GM23338 (cell line): Measurements from ENCODE around the gene AP1S2. TPM values are rescaled to one million over a fixed set of nuclear protein-coding genes. Genes with fewer than 3 reads are reported as not detected.

Source experiments
- ATAC-seq: fragments of 200-7000 bp; cut with Tn5 transposase; 3 replicates; pipeline ENCODE4 v1.9.1; 2020
- DNase-seq: peaks from one replicate; pipeline ENCODE4 v3.0.0-alpha.2; 2015; ENCODE audit warnings: low spot score
- H2AFZ ChIP-seq: fragments of 200-600 bp; sonication (generic); 2 replicates; pipeline ENCODE4 v1.8.0; 2016; ENCODE audit warnings: antibody characterized with exemption, mild to moderate bottlenecking, moderate library complexity
- H3F3A ChIP-seq: fragments of 200-600 bp; sonication (generic); replicated peaks from 2 replicates; pipeline ENCODE4 v1.8.0; 2017; ENCODE audit warnings: antibody characterized with exemption, mixed run types, low read depth
- H3K27ac ChIP-seq: fragments of 200-600 bp; sonication (generic); 2 replicates; pipeline ENCODE4 v1.6.1; 2016; ENCODE audit warnings: low read depth
- H3K27me3 ChIP-seq: fragments of 200-600 bp; sonication (generic); 2 replicates; pipeline ENCODE4 v1.8.0; 2016; ENCODE audit warnings: mild to moderate bottlenecking, mixed run types, moderate library complexity; ENCODE audit not compliant: insufficient read depth
- H3K36me3 ChIP-seq: fragments of 200-600 bp; sonication (generic); 2 replicates; pipeline ENCODE4 v1.8.0; 2016; ENCODE audit warnings: mild to moderate bottlenecking; ENCODE audit not compliant: insufficient read depth
- H3K4me1 ChIP-seq: fragments of 200-600 bp; sonication (generic); 2 replicates; pipeline ENCODE4 v1.8.0; 2016; ENCODE audit warnings: mild to moderate bottlenecking, moderate library complexity; ENCODE audit not compliant: insufficient read depth
- H3K4me2 ChIP-seq: fragments of 200-600 bp; sonication (generic); 2 replicates; pipeline ENCODE4 v1.7.1; 2017; ENCODE audit warnings: mixed run types
- H3K4me3 ChIP-seq: fragments of 200-600 bp; sonication (generic); 2 replicates; pipeline ENCODE4 v1.6.1; 2016; ENCODE audit warnings: mixed run types
- H3K79me2 ChIP-seq: fragments of 200-600 bp; sonication (generic); replicated peaks from 2 replicates; pipeline ENCODE4 v1.8.0; 2017; ENCODE audit warnings: mild to moderate bottlenecking; ENCODE audit not compliant: insufficient read depth
- H3K9me2 ChIP-seq: fragments of 200-600 bp; sonication (generic); 2 replicates; pipeline ENCODE4 v1.8.0; 2017; ENCODE audit not compliant: insufficient read depth
- H4K20me1 ChIP-seq: fragments of 200-600 bp; sonication (generic); replicated peaks from 2 replicates; pipeline ENCODE4 v1.8.0; 2017; ENCODE audit warnings: mild to moderate bottlenecking; ENCODE audit not compliant: insufficient read depth
- H3K27ac Mint-ChIP-seq: 2 replicates; pipeline ENCODE4 v1.8.0; 2020; ENCODE audit warnings: inconsistent platforms, mild to moderate bottlenecking, moderate library complexity, mixed read lengths
- H3K27me3 Mint-ChIP-seq: 3 replicates; pipeline ENCODE4 v1.8.0; 2022; ENCODE audit warnings: low read depth, mild to moderate bottlenecking, moderate library complexity, mixed read lengths, inconsistent platforms; ENCODE audit not compliant: insufficient read depth, poor library complexity
- H3K36me3 Mint-ChIP-seq: 3 replicates; pipeline ENCODE4 v1.8.0; 2021; ENCODE audit warnings: low read depth, mild to moderate bottlenecking, inconsistent platforms, moderate library complexity, mixed read lengths
- H3K4me1 Mint-ChIP-seq: 3 replicates; pipeline ENCODE4 v1.8.0; 2020; ENCODE audit warnings: mild to moderate bottlenecking, inconsistent platforms, mixed read lengths
- H3K4me3 Mint-ChIP-seq: 3 replicates; pipeline ENCODE4 v1.8.0; 2021; ENCODE audit warnings: moderate library complexity, mild to moderate bottlenecking, inconsistent platforms, mixed read lengths
- H3K9me3 Mint-ChIP-seq: 3 replicates; pipeline ENCODE4 v1.8.0; 2020; ENCODE audit warnings: moderate library complexity, mild to moderate bottlenecking, inconsistent platforms, mixed read lengths
- CREB1 ChIP-seq: fragments of 250-450 bp; sonication (Bioruptor Pico); IDR thresholded peaks from 2 replicates; pipeline ENCODE4 v1.5.0; 2020; ENCODE audit warnings: low read depth, mild to moderate bottlenecking, moderate library complexity
- EZH2phosphoT487 ChIP-seq: fragments of 200-600 bp; sonication (generic); IDR thresholded peaks from one replicate; pipeline ENCODE4 v1.8.1; 2018; ENCODE audit warnings: antibody characterized with exemption; ENCODE audit not compliant: unreplicated experiment
- NANOG ChIP-seq: IDR thresholded peaks from 2 replicates; pipeline ENCODE4 v1.6.1; 2016; ENCODE audit warnings: antibody characterized with exemption, borderline replicate concordance
- POLR2AphosphoS5 ChIP-seq: IDR thresholded peaks from 2 replicates; pipeline ENCODE4 v1.6.1; 2016; ENCODE audit warnings: antibody characterized with exemption, low read depth
- ZNF114 ChIP-seq: fragments of 250-450 bp; sonication (Bioruptor Pico); IDR thresholded peaks from 2 replicates; pipeline ENCODE4 v1.5.0; 2020; ENCODE audit warnings: mild to moderate bottlenecking, moderate library complexity
- ZNF331 ChIP-seq: fragments of 250-450 bp; sonication (Bioruptor Pico); IDR thresholded peaks from 2 replicates; pipeline ENCODE4 v1.5.0; 2020; ENCODE audit warnings: low read depth, mild to moderate bottlenecking, moderate library complexity
- polyA plus RNA-seq: library from polyadenylated mRNA; unstranded; fragments of >200 nt; fragmentation: Nextera tagmentation; extraction: Ambion mirVana; gene quantifications from 2 replicates; pipeline ENCODE4 v1.2.1, GENCODE V29; 2016
- total RNA-seq: library from RNA; depleted of rRNA; stranded (reverse); fragments of >200 nt; shearing (Covaris generic); gene quantifications from 2 replicates; pipeline ENCODE4 v1.2.3, GENCODE V29; 2014
- TF ChIP-seq, protein P1 (sequence below): fragments of 250-450 bp; sonication (Bioruptor Pico); IDR thresholded peaks from 2 replicates; pipeline ENCODE4 v1.5.0; 2020; ENCODE audit warnings: mild to moderate bottlenecking, moderate library complexity
- TF ChIP-seq, protein P2 (sequence below), 2 experiments: fragments of 200-600 bp in 1 of 2; sonication (generic) in 1 of 2; conservative IDR thresholded peaks; 2 replicates each; pipeline versions ENCODE4 v1.5.1 to v1.6.1; 2016 to 2017; ENCODE audit warnings: antibody characterized with exemption in 2 of 2, low read depth in 2 of 2, mild to moderate bottlenecking in 2 of 2, moderate library complexity in 1 of 2

The AP1S2 gene
- total and polyA plus RNA-seq, 2 experiments from 2014 or later: 160 to 251 TPM

DNA sequence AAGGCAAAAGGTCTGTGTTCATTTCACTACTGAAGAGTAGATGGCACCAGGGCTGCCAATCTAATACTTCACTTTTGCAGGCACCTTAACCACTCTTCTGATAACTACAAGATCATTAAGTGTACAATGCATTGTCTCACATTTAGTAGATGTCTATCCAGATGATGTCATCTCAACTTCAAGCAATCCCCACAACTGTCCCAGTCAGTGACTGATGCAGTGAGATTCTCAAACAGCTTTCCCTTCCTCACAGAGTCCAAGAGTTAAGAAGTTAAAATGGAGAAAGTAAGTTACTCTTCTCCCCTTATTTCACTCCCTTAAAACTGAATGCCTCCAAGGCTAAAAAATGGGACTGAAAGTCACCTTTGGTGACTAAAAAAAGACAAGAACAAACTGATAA, 10.7 kb downstream of the AP1S2 start (continued):
- TF ChIP-seq, protein P1, sequence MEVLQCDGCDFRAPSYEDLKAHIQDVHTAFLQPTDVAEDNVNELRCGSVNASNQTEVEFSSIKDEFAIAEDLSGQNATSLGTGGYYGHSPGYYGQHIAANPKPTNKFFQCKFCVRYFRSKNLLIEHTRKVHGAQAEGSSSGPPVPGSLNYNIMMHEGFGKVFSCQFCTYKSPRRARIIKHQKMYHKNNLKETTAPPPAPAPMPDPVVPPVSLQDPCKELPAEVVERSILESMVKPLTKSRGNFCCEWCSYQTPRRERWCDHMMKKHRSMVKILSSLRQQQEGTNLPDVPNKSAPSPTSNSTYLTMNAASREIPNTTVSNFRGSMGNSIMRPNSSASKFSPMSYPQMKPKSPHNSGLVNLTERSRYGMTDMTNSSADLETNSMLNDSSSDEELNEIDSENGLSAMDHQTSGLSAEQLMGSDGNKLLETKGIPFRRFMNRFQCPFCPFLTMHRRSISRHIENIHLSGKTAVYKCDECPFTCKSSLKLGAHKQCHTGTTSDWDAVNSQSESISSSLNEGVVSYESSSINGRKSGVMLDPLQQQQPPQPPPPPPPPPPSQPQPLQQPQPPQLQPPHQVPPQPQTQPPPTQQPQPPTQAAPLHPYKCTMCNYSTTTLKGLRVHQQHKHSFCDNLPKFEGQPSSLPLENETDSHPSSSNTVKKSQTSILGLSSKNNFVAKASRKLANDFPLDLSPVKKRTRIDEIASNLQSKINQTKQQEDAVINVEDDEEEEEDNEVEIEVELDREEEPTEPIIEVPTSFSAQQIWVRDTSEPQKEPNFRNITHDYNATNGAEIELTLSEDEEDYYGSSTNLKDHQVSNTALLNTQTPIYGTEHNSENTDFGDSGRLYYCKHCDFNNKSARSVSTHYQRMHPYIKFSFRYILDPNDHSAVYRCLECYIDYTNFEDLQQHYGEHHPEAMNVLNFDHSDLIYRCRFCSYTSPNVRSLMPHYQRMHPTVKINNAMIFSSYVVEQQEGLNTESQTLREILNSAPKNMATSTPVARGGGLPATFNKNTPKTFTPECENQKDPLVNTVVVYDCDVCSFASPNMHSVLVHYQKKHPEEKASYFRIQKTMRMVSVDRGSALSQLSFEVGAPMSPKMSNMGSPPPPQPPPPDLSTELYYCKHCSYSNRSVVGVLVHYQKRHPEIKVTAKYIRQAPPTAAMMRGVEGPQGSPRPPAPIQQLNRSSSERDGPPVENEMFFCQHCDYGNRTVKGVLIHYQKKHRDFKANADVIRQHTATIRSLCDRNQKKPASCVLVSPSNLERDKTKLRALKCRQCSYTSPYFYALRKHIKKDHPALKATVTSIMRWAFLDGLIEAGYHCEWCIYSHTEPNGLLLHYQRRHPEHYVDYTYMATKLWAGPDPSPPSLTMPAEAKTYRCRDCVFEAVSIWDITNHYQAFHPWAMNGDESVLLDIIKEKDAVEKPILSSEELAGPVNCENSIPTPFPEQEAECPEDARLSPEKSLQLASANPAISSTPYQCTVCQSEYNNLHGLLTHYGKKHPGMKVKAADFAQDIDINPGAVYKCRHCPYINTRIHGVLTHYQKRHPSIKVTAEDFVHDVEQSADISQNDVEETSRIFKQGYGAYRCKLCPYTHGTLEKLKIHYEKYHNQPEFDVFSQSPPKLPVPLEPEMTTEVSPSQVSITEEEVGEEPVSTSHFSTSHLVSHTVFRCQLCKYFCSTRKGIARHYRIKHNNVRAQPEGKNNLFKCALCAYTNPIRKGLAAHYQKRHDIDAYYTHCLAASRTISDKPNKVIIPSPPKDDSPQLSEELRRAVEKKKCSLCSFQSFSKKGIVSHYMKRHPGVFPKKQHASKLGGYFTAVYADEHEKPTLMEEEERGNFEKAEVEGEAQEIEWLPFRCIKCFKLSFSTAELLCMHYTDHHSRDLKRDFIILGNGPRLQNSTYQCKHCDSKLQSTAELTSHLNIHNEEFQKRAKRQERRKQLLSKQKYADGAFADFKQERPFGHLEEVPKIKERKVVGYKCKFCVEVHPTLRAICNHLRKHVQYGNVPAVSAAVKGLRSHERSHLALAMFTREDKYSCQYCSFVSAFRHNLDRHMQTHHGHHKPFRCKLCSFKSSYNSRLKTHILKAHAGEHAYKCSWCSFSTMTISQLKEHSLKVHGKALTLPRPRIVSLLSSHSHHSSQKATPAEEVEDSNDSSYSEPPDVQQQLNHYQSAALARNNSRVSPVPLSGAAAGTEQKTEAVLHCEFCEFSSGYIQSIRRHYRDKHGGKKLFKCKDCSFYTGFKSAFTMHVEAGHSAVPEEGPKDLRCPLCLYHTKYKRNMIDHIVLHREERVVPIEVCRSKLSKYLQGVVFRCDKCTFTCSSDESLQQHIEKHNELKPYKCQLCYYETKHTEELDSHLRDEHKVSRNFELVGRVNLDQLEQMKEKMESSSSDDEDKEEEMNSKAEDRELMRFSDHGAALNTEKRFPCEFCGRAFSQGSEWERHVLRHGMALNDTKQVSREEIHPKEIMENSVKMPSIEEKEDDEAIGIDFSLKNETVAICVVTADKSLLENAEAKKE: no peak
- TF ChIP-seq ZNF114 (CRISPR knock-in tag): no peak
- TF ChIP-seq, protein P2, sequence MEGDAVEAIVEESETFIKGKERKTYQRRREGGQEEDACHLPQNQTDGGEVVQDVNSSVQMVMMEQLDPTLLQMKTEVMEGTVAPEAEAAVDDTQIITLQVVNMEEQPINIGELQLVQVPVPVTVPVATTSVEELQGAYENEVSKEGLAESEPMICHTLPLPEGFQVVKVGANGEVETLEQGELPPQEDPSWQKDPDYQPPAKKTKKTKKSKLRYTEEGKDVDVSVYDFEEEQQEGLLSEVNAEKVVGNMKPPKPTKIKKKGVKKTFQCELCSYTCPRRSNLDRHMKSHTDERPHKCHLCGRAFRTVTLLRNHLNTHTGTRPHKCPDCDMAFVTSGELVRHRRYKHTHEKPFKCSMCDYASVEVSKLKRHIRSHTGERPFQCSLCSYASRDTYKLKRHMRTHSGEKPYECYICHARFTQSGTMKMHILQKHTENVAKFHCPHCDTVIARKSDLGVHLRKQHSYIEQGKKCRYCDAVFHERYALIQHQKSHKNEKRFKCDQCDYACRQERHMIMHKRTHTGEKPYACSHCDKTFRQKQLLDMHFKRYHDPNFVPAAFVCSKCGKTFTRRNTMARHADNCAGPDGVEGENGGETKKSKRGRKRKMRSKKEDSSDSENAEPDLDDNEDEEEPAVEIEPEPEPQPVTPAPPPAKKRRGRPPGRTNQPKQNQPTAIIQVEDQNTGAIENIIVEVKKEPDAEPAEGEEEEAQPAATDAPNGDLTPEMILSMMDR (conservative IDR thresholded peaks at IDR 0.05; ENCODE audit: low read depth in 2 of 2): no peak
- no peak for TF ChIP-seq CREB1
- no peak for TF ChIP-seq EZH2phosphoT487
- no peak for TF ChIP-seq POLR2AphosphoS5

DNA sequence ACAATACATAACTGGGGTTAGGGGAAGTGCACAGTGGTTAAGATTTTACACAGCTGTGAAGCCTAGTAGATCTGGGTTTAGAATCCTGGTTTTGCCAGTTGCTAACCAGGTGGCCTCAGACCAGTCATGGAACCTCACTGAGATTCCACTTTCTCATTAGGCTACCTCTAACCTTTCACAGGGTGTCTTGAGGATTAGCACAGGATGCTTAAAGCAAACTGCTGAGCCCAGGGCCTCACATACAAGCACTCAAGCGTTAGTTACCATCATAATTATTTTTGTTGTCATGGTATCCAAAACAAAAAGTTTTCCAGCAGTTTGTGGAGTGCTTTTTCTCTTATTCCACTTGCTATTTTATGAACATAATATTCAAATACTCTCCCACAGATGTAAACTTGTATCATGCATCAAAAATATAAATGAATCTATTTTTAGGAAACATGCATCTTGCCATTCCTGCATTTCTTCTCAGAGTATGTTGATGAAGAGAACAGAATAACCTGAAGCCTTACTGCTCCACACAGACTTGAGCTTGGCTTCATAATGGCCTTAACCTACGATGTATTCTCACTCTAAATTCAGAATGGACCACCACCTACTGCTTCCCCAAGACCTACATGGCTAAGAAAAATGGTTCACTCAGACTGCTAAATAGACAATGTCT, 12.6 kb downstream of the AP1S2 start:
- Mint-ChIP-seq H3K27me3 (peaks cover 5% of the 10 kb centered on the region), H3K4me3 (no peak overlapping the region), H3K27ac (no peak overlapping the region), H3K4me1 (peaks cover 9% of the 10 kb centered on the region; the same call in 2 of the 3 replicates), H3K36me3 (peaks cover 77% of the 10 kb centered on the region), H3K9me3 (no peaks in the 10 kb centered on the region)
- Histone ChIP-seq H3K4me2 (no peak overlapping the region), H3K27ac (no peak overlapping the region), H3K79me2 (peaks cover 99% of the 10 kb centered on the region), H3K27me3 (no peaks in the 10 kb centered on the region), H3K4me3 (no peak overlapping the region), H4K20me1 (peaks cover 6% of the 10 kb centered on the region), H3F3A (no peaks in the 10 kb centered on the region), H3K9me2 (no peaks in the 10 kb centered on the region), H3K36me3 (peaks cover 46% of the 10 kb centered on the region; the same call in 1 of the 2 replicates), H2AFZ (no peak overlapping the region), H3K4me1 (peaks cover 6% of the 10 kb centered on the region; the same call in 1 of the 2 replicates)
- ATAC-seq (peak; percentile 59), DNase-seq (no peak)
- TF ChIP-seq CREB1 (no peak), ZNF331 (CRISPR knock-in tag) (no peak), EZH2phosphoT487 (no peak), ZNF114 (CRISPR knock-in tag) (no peak), POLR2AphosphoS5 (no peak), NANOG (no peak)
